GM23248 (cell line): ENCODE measurements around the gene ELSPBP1. TPM values are rescaled to one million over a fixed set of nuclear protein-coding genes. Genes with fewer than 3 reads are reported as not detected.
A peak's percentile ranks its signal among the peaks of the same experiment; 100 is the strongest.

Experiments used
- DNase-seq: peaks from one replicate; pipeline ENCODE4 v3.0.0-alpha.2; 2015
- H2AFZ ChIP-seq: fragments of 200-600 bp; sonication (generic); 2 replicates; pipeline ENCODE4 v1.6.1; 2016; ENCODE audit warnings: antibody characterized with exemption
- H3F3A ChIP-seq: fragments of 200-600 bp; sonication (generic); 2 replicates; pipeline ENCODE4 v1.6.1; 2016; ENCODE audit warnings: mild to moderate bottlenecking, antibody characterized with exemption, mixed run types; ENCODE audit not compliant: insufficient read depth
- H3K27ac ChIP-seq: fragments of 200-600 bp; sonication (generic); 2 replicates; pipeline ENCODE4 v1.5.1; 2016; ENCODE audit warnings: mild to moderate bottlenecking
- H3K27me3 ChIP-seq: fragments of 200-600 bp; sonication (generic); replicated peaks from 2 replicates; pipeline ENCODE4 v1.6.1; 2016; ENCODE audit warnings: mild to moderate bottlenecking; ENCODE audit not compliant: insufficient read depth
- H3K36me3 ChIP-seq: fragments of 200-600 bp; sonication (generic); 2 replicates; pipeline ENCODE4 v1.6.1; 2016; ENCODE audit warnings: low read depth, mild to moderate bottlenecking
- H3K4me1 ChIP-seq: fragments of 200-600 bp; sonication (generic); 2 replicates; pipeline ENCODE4 v1.6.1; 2016; ENCODE audit warnings: mild to moderate bottlenecking; ENCODE audit not compliant: insufficient read depth
- H3K4me2 ChIP-seq: fragments of 200-600 bp; sonication (generic); one replicate; pipeline ENCODE4 v1.6.1; 2016; ENCODE audit warnings: mild to moderate bottlenecking; ENCODE audit not compliant: unreplicated experiment
- H3K4me3 ChIP-seq: fragments of 200-600 bp; sonication (generic); 2 replicates; pipeline ENCODE4 v1.5.1; 2016; ENCODE audit warnings: mild to moderate bottlenecking
- H3K79me2 ChIP-seq: fragments of 200-600 bp; sonication (generic); 2 replicates; pipeline ENCODE4 v1.6.1; 2016; ENCODE audit warnings: mild to moderate bottlenecking; ENCODE audit not compliant: insufficient read depth
- H3K9ac ChIP-seq: fragments of 200-600 bp; sonication (generic); 2 replicates; pipeline ENCODE4 v1.6.1; 2016; ENCODE audit warnings: mild to moderate bottlenecking
- H3K9me2 ChIP-seq: fragments of 200-600 bp; sonication (generic); 2 replicates; pipeline ENCODE4 v1.6.1; 2016; ENCODE audit warnings: mixed run types, mild to moderate bottlenecking, moderate library complexity; ENCODE audit not compliant: insufficient read depth
- H3K9me3 ChIP-seq: fragments of 200-600 bp; sonication (generic); one replicate; pipeline ENCODE4 v1.6.1; 2017; ENCODE audit warnings: low read depth
- H4K20me1 ChIP-seq: fragments of 200-600 bp; sonication (generic); 2 replicates; pipeline ENCODE4 v1.6.0; 2016; ENCODE audit not compliant: insufficient read depth
- EZH2 ChIP-seq: fragments of 200-600 bp; sonication (generic); IDR thresholded peaks from 2 replicates; pipeline ENCODE4 v1.6.1; 2018; ENCODE audit warnings: antibody characterized with exemption, mild to moderate bottlenecking; ENCODE audit not compliant: insufficient read depth, poor library complexity, severe bottlenecking
- EZH2phosphoT487 ChIP-seq: fragments of 200-600 bp; sonication (generic); IDR thresholded peaks from 2 replicates; pipeline ENCODE4 v1.6.1; 2018; ENCODE audit warnings: antibody characterized with exemption, moderate library complexity, mild to moderate bottlenecking, low read depth; ENCODE audit not compliant: insufficient read depth
- WGBS, 2 experiments: methylation state at CpG; one replicate each; pipeline ENCODE4 v1.1.6; 2015 to 2017; ENCODE audit warnings: low lambda C conversion rate in 2 of 2, low coverage in 1 of 2; ENCODE audit errors: missing lambda C conversion rate in 2 of 2; 5-methylcytosine and 5-hydroxymethylcytosine counted together
- in situ Hi-C: fragments of 300-500 bp; cut with MboI; formaldehyde crosslinking; loops from 2 replicates; pipeline ENCODE4 v1.15.0; 2020
- polyA plus RNA-seq: library from polyadenylated mRNA; unstranded; fragments of >200 nt; fragmentation: Nextera tagmentation; extraction: Ambion mirVana; gene quantifications from 2 replicates; pipeline ENCODE4 v1.2.1, GENCODE V29; 2016
- total RNA-seq: library from RNA; depleted of rRNA; stranded (reverse); fragments of >200 nt; shearing (Covaris generic); gene quantifications from 2 replicates; pipeline ENCODE4 v1.2.3, GENCODE V29; 2014

ELSPBP1 gene
- total and polyA plus RNA-seq, 2 experiments from 2014 or later, result not detected

DNA sequence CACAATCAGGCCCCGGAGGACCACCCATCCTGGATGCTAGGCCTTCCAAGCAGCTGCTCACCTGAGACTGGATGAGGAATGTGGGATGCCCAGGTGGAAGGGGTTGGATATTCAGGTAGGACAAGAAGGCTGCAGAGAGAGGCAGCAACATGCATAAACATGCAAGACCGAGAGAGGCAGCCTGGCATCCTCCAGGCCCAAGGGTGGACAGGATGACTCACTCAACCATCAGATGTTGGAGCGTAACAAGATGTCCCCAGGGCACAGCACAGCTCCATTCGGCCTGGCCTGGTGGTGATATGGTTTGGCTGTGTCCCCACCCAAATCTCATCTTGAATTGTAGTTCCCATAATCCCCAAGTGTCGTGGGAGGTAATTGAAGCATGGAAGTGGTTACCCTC lies 59.4 kb downstream of the ELSPBP1 start:
- WGBS, 2 experiments, result 58 to 60% methylated on average over 5 of the region's 5 CpGs
- TF ChIP-seq EZH2 (no peak), EZH2phosphoT487 (no peak)
- peak; percentile 3 for DNase-seq

DNA sequence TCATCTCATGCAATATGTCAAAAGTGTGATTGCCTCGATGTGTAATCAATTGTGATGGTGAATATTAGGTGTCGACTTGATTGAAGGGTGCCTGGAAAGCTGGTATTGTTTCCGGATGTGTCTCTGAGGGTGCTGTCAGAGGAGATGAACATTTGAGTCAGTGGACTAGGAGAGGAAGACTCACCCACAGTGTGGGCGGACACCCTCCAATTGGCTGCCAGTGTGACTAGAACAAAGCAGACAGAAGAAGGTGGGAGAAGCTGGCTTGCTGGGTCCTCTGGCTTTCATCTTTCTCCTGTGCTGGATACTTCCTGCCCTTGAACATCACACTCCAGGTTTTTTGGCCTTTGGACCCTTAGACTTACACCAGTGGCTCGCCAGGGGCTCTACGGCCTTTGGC lies 64.9 kb downstream of the ELSPBP1 start:
- Histone ChIP-seq H3K36me3 (no peaks in the 10 kb centered on the region), H3K4me3 (no peak overlapping the region), H3K4me1 (no peaks in the 10 kb centered on the region), H3K4me2 (no peak overlapping the region), H2AFZ (no peak overlapping the region), H3F3A (no peaks in the 10 kb centered on the region), H3K9ac (no peak overlapping the region), H3K9me3 (no peaks in the 10 kb centered on the region), H3K27ac (no peak overlapping the region), H3K9me2 (no peaks in the 10 kb centered on the region), H3K27me3 (no peaks in the 10 kb centered on the region), H3K79me2 (no peaks in the 10 kb centered on the region), H4K20me1 (no peaks in the 10 kb centered on the region)
- 76 to 77% methylated on average over 6 of the region's 6 CpGs for WGBS, 2 experiments
- no peak for TF ChIP-seq EZH2
- TF ChIP-seq EZH2phosphoT487, result no peak
- no peak for DNase-seq
- in situ Hi-C loops, result no loop called here

More for the DNA sequence above, 59.4 kb downstream of the ELSPBP1 start:
- no peaks in the 10 kb centered on the region for H3K9me3 ChIP-seq
- H3K4me2 ChIP-seq, result no peak overlapping the region
- H3K79me2 ChIP-seq, result no peaks in the 10 kb centered on the region
- no peak overlapping the region for H3K27ac ChIP-seq
- H3K9me2 ChIP-seq, result no peaks in the 10 kb centered on the region
- H3K9ac ChIP-seq, result no peak overlapping the region
- H4K20me1 ChIP-seq, result no peaks in the 10 kb centered on the region
- H3K4me1 ChIP-seq, result no peaks in the 10 kb centered on the region
- H3F3A ChIP-seq, result no peaks in the 10 kb centered on the region
- H3K4me3 ChIP-seq, result no peak overlapping the region
- no peak overlapping the region for H2AFZ ChIP-seq
- in situ Hi-C loops, result no loop called here
- no peaks in the 10 kb centered on the region for H3K36me3 ChIP-seq
- no peaks in the 10 kb centered on the region; the same call in 1 of the 2 replicates for H3K27me3 ChIP-seq

DNA sequence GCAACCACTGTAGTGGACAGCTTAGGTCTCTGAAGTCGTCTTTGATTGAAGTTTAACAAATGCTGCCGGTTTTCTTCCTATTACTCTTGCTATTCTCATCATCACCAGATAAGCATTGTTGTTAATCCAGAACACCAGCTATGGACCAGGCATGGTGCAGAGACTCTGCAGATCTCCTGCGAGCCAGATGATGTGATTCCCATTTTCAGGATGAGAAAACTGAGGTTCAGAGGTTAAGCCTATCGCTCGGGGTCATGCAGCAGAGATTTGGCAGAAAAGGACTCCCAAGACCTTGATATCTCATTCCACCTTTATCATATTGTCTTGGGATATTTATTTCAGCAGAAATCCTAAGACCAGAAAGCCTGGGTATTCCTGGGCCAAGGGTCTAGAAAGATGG lies 65.9 kb downstream of the ELSPBP1 start:
- Histone ChIP-seq H3K9me2 (no peaks in the 10 kb centered on the region), H3K4me1 (no peaks in the 10 kb centered on the region), H3K36me3 (no peaks in the 10 kb centered on the region), H3K4me2 (no peak overlapping the region), H3K27me3 (no peaks in the 10 kb centered on the region), H2AFZ (no peak overlapping the region), H3K9me3 (no peaks in the 10 kb centered on the region), H3K79me2 (no peaks in the 10 kb centered on the region), H3K4me3 (no peak overlapping the region), H3F3A (no peaks in the 10 kb centered on the region), H3K27ac (no peak overlapping the region), H4K20me1 (no peaks in the 10 kb centered on the region), H3K9ac (no peak overlapping the region)
- TF ChIP-seq EZH2 (no peak), EZH2phosphoT487 (no peak)
- DNase-seq, result no peak
- WGBS, 2 experiments, result 78 to 79% methylated on average over 5 of the region's 5 CpGs
- in situ Hi-C loops, result no loop called here

DNA sequence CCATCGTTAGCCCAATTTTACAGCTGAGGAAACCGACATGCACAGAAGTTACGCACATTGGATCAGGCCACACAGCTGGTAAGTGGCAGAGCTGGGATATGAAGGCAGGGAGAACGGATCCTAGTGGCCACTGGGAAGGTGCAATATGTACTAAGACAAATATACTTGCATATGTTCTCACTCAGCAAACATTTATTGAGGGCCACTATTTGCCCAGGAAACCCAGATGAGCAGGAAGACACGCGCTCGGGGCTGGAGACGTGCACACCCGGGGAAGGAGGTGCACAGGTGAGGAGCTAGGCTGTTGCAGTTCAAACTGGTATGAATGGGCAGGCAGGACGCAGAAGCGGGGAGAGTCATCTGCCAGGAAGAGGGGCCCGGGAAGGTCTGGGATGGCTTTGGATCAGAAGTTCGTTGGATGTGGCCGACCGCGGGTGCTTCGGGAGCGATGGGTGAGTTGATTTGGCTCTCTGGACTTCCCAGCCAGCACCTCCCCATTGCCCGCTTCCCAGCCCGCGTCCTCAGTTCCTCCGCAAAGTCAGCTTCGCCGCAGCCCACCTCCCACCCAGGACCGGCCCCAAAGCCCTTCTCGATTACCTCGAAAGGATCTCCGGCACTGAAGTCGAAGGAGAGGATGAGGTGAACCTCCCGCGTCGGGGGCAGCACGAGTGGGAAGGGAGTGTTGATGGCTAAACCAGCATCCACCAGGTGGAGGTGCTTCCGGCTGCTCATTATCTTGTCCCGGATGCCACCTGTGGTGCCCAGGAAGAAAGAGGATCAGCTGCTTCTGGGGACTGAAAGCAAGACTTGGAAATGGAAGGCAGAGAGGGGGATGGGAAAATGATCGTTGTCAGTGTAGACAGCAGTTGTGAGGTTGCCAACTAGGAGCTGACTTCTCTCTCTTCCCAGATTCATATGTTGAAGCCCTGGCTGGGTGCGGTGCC lies 67.2 kb downstream of the ELSPBP1 start:
- H3K27ac ChIP-seq, result no peak overlapping the region
- H3K9me2 ChIP-seq, result no peaks in the 10 kb centered on the region
- no peak overlapping the region for H2AFZ ChIP-seq
- no peak overlapping the region for H3K9ac ChIP-seq
- in situ Hi-C loops, result no loop called here
- no peaks in the 10 kb centered on the region for H3K4me1 ChIP-seq
- TF ChIP-seq EZH2, result no peak
- TF ChIP-seq EZH2phosphoT487, result no peak
- no peaks in the 10 kb centered on the region for H3K36me3 ChIP-seq
- no peaks in the 10 kb centered on the region for H3F3A ChIP-seq
- no peak overlapping the region for H3K4me3 ChIP-seq
- WGBS, 2 experiments, result 56 to 62% methylated on average over 30 to 37 of the region's 37 CpGs
- no peaks in the 10 kb centered on the region for H3K9me3 ChIP-seq
- no peaks in the 10 kb centered on the region for H3K79me2 ChIP-seq
- no peaks in the 10 kb centered on the region for H3K27me3 ChIP-seq
- no peak for DNase-seq
- H4K20me1 ChIP-seq, result no peaks in the 10 kb centered on the region
- H3K4me2 ChIP-seq, result no peak overlapping the region
